ENCODE measurements around the gene CDH23.

Gene CDH23

GRCh38 chr10:71531485-71532446 is 135.0 kb downstream of the CDH23 start:
- Histone ChIP-seq H3K9me3 (ENCODE audit: control insufficient read depth, insufficient read depth, low read length) (no peaks in the 10 kb centered on the region), H3K36me3 (ENCODE audit: control insufficient read depth, insufficient read depth, low read length) (no peaks in the 10 kb centered on the region), H3K27me3 (ENCODE audit: control insufficient read depth, insufficient read depth, low read length) (no peaks in the 10 kb centered on the region; the same call in 1 of the 2 replicates), H3K4me1 (ENCODE audit: control insufficient read depth, insufficient read depth, low read length) (peaks cover 17% of the 10 kb centered on the region), H3K27ac (ENCODE audit: low read depth, low read length) (no peak overlapping the region), H3K4me3 (ENCODE audit: low read depth, low read length) (no peak overlapping the region), H3K9ac (ENCODE audit: low read depth, low read length) (no peak overlapping the region)

GRCh38 chr10:71532878-71533277 is 136.2 kb downstream of the CDH23 start:
- peaks cover 17% of the 10 kb centered on the region for H3K4me1 ChIP-seq (ENCODE audit: control insufficient read depth, insufficient read depth, low read length)
- no peak overlapping the region for H3K27ac ChIP-seq (ENCODE audit: low read depth, low read length)
- H3K36me3 ChIP-seq (ENCODE audit: control insufficient read depth, insufficient read depth, low read length): no peaks in the 10 kb centered on the region

DNA sequence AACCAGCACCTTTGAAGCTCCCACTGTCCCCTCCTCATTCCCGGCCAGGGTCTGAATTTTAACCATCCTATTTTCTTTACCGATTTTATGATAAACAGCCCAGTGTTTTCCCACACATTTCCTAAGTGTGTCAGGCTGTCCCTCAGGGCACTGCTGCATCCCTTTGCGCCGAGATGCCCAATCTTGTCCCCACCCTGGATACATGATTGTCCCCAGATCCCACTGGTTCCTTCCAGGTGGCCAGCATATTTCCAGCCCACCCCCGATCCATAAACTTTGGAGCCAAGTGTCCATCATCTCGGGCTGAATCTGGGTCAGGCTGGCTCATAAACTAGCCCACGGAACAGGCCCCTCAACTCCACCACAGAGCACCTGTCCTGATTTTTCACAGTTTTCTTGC is 137.2 kb downstream of the CDH23 start:
- no peaks in the 10 kb centered on the region; the same call in 1 of the 2 replicates for H3K27me3 ChIP-seq (ENCODE audit: control insufficient read depth, insufficient read depth, low read length)
- no peaks in the 10 kb centered on the region for H3K36me3 ChIP-seq (ENCODE audit: control insufficient read depth, insufficient read depth, low read length)
- H3K9ac ChIP-seq (ENCODE audit: low read depth, low read length): no peak overlapping the region
- peaks cover 7% of the 10 kb centered on the region for H3K4me1 ChIP-seq (ENCODE audit: control insufficient read depth, insufficient read depth, low read length)
- H3K4me3 ChIP-seq (ENCODE audit: low read depth, low read length): no peak overlapping the region
- no peaks in the 10 kb centered on the region for H3K9me3 ChIP-seq (ENCODE audit: control insufficient read depth, insufficient read depth, low read length)
- H3K27ac ChIP-seq (ENCODE audit: low read depth, low read length): no peak overlapping the region

More at GRCh38 chr10:71532878-71533277, 136.2 kb downstream of the CDH23 start:
- Histone ChIP-seq H3K9me3 (ENCODE audit: control insufficient read depth, insufficient read depth, low read length) (no peaks in the 10 kb centered on the region), H3K9ac (ENCODE audit: low read depth, low read length) (no peak overlapping the region), H3K4me3 (ENCODE audit: low read depth, low read length) (no peak overlapping the region), H3K27me3 (ENCODE audit: control insufficient read depth, insufficient read depth, low read length) (no peaks in the 10 kb centered on the region; the same call in 1 of the 2 replicates)

- Histone ChIP-seq H3K4me1 (ENCODE audit: control insufficient read depth, insufficient read depth, low read length) (peaks cover 8% of the 10 kb centered on the region; the same call in 1 of the 2 replicates), H3K27ac (ENCODE audit: low read depth, low read length) (no peak overlapping the region), H3K36me3 (ENCODE audit: control insufficient read depth, insufficient read depth, low read length) (no peaks in the 10 kb centered on the region), H3K4me3 (ENCODE audit: low read depth, low read length) (no peak overlapping the region), H3K27me3 (ENCODE audit: control insufficient read depth, insufficient read depth, low read length) (no peaks in the 10 kb centered on the region; the same call in 1 of the 2 replicates), H3K9me3 (ENCODE audit: control insufficient read depth, insufficient read depth, low read length) (no peaks in the 10 kb centered on the region), H3K9ac (ENCODE audit: low read depth, low read length) (no peak overlapping the region)
Observed at GRCh38 chr10:71534568-71535194, 138.0 kb downstream of the CDH23 start.

- H3K27ac ChIP-seq (ENCODE audit: low read depth, low read length): no peak overlapping the region
- no peaks in the 10 kb centered on the region for H3K36me3 ChIP-seq (ENCODE audit: control insufficient read depth, insufficient read depth, low read length)
- no peaks in the 10 kb centered on the region for H3K9me3 ChIP-seq (ENCODE audit: control insufficient read depth, insufficient read depth, low read length)
- no peaks in the 10 kb centered on the region; the same call in 1 of the 2 replicates for H3K27me3 ChIP-seq (ENCODE audit: control insufficient read depth, insufficient read depth, low read length)
- peaks cover 11% of the 10 kb centered on the region; the same call in 1 of the 2 replicates for H3K4me1 ChIP-seq (ENCODE audit: control insufficient read depth, insufficient read depth, low read length)
- H3K4me3 ChIP-seq (ENCODE audit: low read depth, low read length): no peak overlapping the region
- H3K9ac ChIP-seq (ENCODE audit: low read depth, low read length): no peak overlapping the region
Observed at GRCh38 chr10:71536332-71536731, 139.6 kb downstream of the CDH23 start.

- Histone ChIP-seq H3K4me1 (ENCODE audit: control insufficient read depth, insufficient read depth, low read length) (peaks cover 11% of the 10 kb centered on the region; the same call in 1 of the 2 replicates), H3K4me3 (ENCODE audit: low read depth, low read length) (no peak overlapping the region), H3K27me3 (ENCODE audit: control insufficient read depth, insufficient read depth, low read length) (no peaks in the 10 kb centered on the region; the same call in 1 of the 2 replicates), H3K36me3 (ENCODE audit: control insufficient read depth, insufficient read depth, low read length) (no peaks in the 10 kb centered on the region), H3K27ac (ENCODE audit: low read depth, low read length) (no peak overlapping the region), H3K9ac (ENCODE audit: low read depth, low read length) (no peak overlapping the region), H3K9me3 (ENCODE audit: control insufficient read depth, insufficient read depth, low read length) (no peaks in the 10 kb centered on the region)
Observed at GRCh38 chr10:71537125-71537524, 140.4 kb downstream of the CDH23 start.

- H3K9me3 ChIP-seq (ENCODE audit: control insufficient read depth, insufficient read depth, low read length): no peaks in the 10 kb centered on the region
- no peak overlapping the region for H3K27ac ChIP-seq (ENCODE audit: low read depth, low read length)
- H3K4me3 ChIP-seq (ENCODE audit: low read depth, low read length): no peak overlapping the region
- no peaks in the 10 kb centered on the region; the same call in 1 of the 2 replicates for H3K27me3 ChIP-seq (ENCODE audit: control insufficient read depth, insufficient read depth, low read length)
- H3K9ac ChIP-seq (ENCODE audit: low read depth, low read length): no peak overlapping the region
- peaks cover 11% of the 10 kb centered on the region; the same call in 1 of the 2 replicates for H3K4me1 ChIP-seq (ENCODE audit: control insufficient read depth, insufficient read depth, low read length)
- H3K36me3 ChIP-seq (ENCODE audit: control insufficient read depth, insufficient read depth, low read length): no peaks in the 10 kb centered on the region
Observed at GRCh38 chr10:71537681-71538080, 141.0 kb downstream of the CDH23 start.

- Histone ChIP-seq H3K4me3 (ENCODE audit: low read depth, low read length) (no peak overlapping the region), H3K9ac (ENCODE audit: low read depth, low read length) (no peak overlapping the region), H3K4me1 (ENCODE audit: control insufficient read depth, insufficient read depth, low read length) (peaks cover 16% of the 10 kb centered on the region), H3K27ac (ENCODE audit: low read depth, low read length) (no peak overlapping the region), H3K27me3 (ENCODE audit: control insufficient read depth, insufficient read depth, low read length) (no peaks in the 10 kb centered on the region; the same call in 1 of the 2 replicates), H3K36me3 (ENCODE audit: control insufficient read depth, insufficient read depth, low read length) (no peaks in the 10 kb centered on the region), H3K9me3 (ENCODE audit: control insufficient read depth, insufficient read depth, low read length) (no peaks in the 10 kb centered on the region)
Observed at GRCh38 chr10:71538608-71539260, 142.0 kb downstream of the CDH23 start.

GRCh38 chr10:71539442-71540118 is 142.9 kb downstream of the CDH23 start:
- Histone ChIP-seq H3K27ac (ENCODE audit: low read depth, low read length) (no peak overlapping the region), H3K9ac (ENCODE audit: low read depth, low read length) (no peak overlapping the region), H3K27me3 (ENCODE audit: control insufficient read depth, insufficient read depth, low read length) (no peaks in the 10 kb centered on the region; the same call in 1 of the 2 replicates), H3K9me3 (ENCODE audit: control insufficient read depth, insufficient read depth, low read length) (no peaks in the 10 kb centered on the region), H3K36me3 (ENCODE audit: control insufficient read depth, insufficient read depth, low read length) (no peaks in the 10 kb centered on the region), H3K4me1 (ENCODE audit: control insufficient read depth, insufficient read depth, low read length) (peaks cover 23% of the 10 kb centered on the region), H3K4me3 (ENCODE audit: low read depth, low read length) (no peak overlapping the region)

GRCh38 chr10:71542478-71542877 is 145.8 kb downstream of the CDH23 start:
- Histone ChIP-seq H3K4me3 (ENCODE audit: low read depth, low read length) (no peak overlapping the region), H3K27me3 (ENCODE audit: control insufficient read depth, insufficient read depth, low read length) (no peaks in the 10 kb centered on the region; the same call in 1 of the 2 replicates), H3K36me3 (ENCODE audit: control insufficient read depth, insufficient read depth, low read length) (no peaks in the 10 kb centered on the region), H3K9ac (ENCODE audit: low read depth, low read length) (no peak overlapping the region), H3K27ac (ENCODE audit: low read depth, low read length) (no peak overlapping the region), H3K4me1 (ENCODE audit: control insufficient read depth, insufficient read depth, low read length) (peaks cover 23% of the 10 kb centered on the region), H3K9me3 (ENCODE audit: control insufficient read depth, insufficient read depth, low read length) (no peaks in the 10 kb centered on the region)
